K562 (cell line): ENCODE measurements around the gene DOCK1.

ENCODE experiments used
- EZH2 ChIP-seq: IDR thresholded peaks from 2 replicates; pipeline ENCODE4 v1.6.1; 2012; ENCODE audit warnings: low read depth, mild to moderate bottlenecking, inconsistent platforms, low read length, borderline replicate concordance
- ZNF717 ChIP-seq: fragments of 250-450 bp; sonication (Bioruptor Pico); IDR thresholded peaks from 2 replicates; pipeline ENCODE4 v1.5.0; 2021

DNA sequence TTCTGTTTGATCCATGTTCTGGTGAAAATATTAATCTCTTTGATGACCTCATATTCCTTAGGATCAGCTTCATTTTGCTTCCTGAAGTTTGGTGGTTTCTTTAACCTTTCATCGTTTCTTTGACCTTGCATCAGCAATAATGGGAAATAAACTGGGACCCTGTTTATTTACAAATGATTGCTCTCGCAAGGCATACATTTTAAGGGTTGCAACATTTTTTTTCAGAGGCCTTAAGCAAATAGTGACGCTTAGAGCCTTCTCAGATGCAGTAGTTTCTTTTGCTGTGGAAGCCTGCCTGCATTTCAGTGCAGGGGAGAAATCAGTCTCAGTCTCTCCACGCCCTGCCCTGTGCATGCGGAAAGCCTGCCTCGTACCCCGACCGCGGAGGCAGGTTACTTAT is 504.8 kb downstream of the DOCK1 start:
- no peak for TF ChIP-seq ZNF717 (CRISPR knock-in tag)
- no peak for TF ChIP-seq EZH2
